GM23338 (cell line): ENCODE results near the gene SLC17A1. TPM values are rescaled to one million over a fixed set of nuclear protein-coding genes. Genes with fewer than 3 reads are reported as not detected.

Experiments used
- CREB1 ChIP-seq: fragments of 250-450 bp; sonication (Bioruptor Pico); IDR thresholded peaks from 2 replicates; pipeline ENCODE4 v1.5.0; 2020; ENCODE audit warnings: low read depth, mild to moderate bottlenecking, moderate library complexity
- CTCF ChIP-seq, 2 experiments: fragments of 200-600 bp in 1 of 2; sonication (generic) in 1 of 2; conservative IDR thresholded peaks; 2 replicates each; pipeline versions ENCODE4 v1.5.1 to v1.6.1; 2016 to 2017; ENCODE audit warnings: antibody characterized with exemption in 2 of 2, low read depth in 2 of 2, mild to moderate bottlenecking in 2 of 2, moderate library complexity in 1 of 2
- EZH2phosphoT487 ChIP-seq: fragments of 200-600 bp; sonication (generic); IDR thresholded peaks from one replicate; pipeline ENCODE4 v1.8.1; 2018; ENCODE audit warnings: antibody characterized with exemption; ENCODE audit not compliant: unreplicated experiment
- JUNB ChIP-seq: IDR thresholded peaks from one replicate; pipeline ENCODE4 v1.6.1; 2016; ENCODE audit warnings: antibody characterized with exemption; ENCODE audit not compliant: unreplicated experiment
- NANOG ChIP-seq: IDR thresholded peaks from 2 replicates; pipeline ENCODE4 v1.6.1; 2016; ENCODE audit warnings: antibody characterized with exemption, borderline replicate concordance
- POLR2AphosphoS5 ChIP-seq: IDR thresholded peaks from 2 replicates; pipeline ENCODE4 v1.6.1; 2016; ENCODE audit warnings: antibody characterized with exemption, low read depth
- ZNF331 ChIP-seq: fragments of 250-450 bp; sonication (Bioruptor Pico); IDR thresholded peaks from 2 replicates; pipeline ENCODE4 v1.5.0; 2020; ENCODE audit warnings: low read depth, mild to moderate bottlenecking, moderate library complexity
- polyA plus RNA-seq: library from polyadenylated mRNA; unstranded; fragments of >200 nt; fragmentation: Nextera tagmentation; extraction: Ambion mirVana; gene quantifications from 2 replicates; pipeline ENCODE4 v1.2.1, GENCODE V29; 2016
- total RNA-seq: library from RNA; depleted of rRNA; stranded (reverse); fragments of >200 nt; shearing (Covaris generic); gene quantifications from 2 replicates; pipeline ENCODE4 v1.2.3, GENCODE V29; 2014
- TF ChIP-seq, protein P1 (sequence below): fragments of 250-450 bp; sonication (Bioruptor Pico); IDR thresholded peaks from 2 replicates; pipeline ENCODE4 v1.5.0; 2020; ENCODE audit warnings: mild to moderate bottlenecking, moderate library complexity
- TF ChIP-seq, protein P2 (sequence below): IDR thresholded peaks from one replicate; pipeline ENCODE4 v1.6.1; 2018; ENCODE audit warnings: antibody characterized with exemption; ENCODE audit not compliant: unreplicated experiment

SLC17A1 gene
- total and polyA plus RNA-seq, 2 experiments from 2014 or later, result not detected

DNA sequence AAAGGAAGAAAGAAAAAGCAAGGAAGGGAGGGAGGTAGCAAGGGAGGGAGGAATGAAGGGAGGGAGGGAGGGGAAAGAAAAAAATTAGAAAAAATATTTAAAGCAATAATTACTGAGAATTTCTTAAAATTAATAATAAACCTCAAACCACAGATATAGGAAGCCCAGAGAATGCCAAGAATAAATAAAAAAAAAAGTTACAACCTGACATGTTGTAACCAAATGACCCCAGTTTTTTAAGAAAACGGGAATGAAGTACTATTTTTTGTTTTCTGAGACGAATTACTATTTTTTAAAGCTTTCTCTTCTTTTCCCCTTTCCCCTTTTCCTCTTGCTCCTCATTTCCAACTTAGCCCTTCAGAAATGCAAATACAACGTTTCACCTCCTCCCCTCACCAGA is 16.7 kb downstream of the SLC17A1 start (continued):
- TF ChIP-seq, protein P1, sequence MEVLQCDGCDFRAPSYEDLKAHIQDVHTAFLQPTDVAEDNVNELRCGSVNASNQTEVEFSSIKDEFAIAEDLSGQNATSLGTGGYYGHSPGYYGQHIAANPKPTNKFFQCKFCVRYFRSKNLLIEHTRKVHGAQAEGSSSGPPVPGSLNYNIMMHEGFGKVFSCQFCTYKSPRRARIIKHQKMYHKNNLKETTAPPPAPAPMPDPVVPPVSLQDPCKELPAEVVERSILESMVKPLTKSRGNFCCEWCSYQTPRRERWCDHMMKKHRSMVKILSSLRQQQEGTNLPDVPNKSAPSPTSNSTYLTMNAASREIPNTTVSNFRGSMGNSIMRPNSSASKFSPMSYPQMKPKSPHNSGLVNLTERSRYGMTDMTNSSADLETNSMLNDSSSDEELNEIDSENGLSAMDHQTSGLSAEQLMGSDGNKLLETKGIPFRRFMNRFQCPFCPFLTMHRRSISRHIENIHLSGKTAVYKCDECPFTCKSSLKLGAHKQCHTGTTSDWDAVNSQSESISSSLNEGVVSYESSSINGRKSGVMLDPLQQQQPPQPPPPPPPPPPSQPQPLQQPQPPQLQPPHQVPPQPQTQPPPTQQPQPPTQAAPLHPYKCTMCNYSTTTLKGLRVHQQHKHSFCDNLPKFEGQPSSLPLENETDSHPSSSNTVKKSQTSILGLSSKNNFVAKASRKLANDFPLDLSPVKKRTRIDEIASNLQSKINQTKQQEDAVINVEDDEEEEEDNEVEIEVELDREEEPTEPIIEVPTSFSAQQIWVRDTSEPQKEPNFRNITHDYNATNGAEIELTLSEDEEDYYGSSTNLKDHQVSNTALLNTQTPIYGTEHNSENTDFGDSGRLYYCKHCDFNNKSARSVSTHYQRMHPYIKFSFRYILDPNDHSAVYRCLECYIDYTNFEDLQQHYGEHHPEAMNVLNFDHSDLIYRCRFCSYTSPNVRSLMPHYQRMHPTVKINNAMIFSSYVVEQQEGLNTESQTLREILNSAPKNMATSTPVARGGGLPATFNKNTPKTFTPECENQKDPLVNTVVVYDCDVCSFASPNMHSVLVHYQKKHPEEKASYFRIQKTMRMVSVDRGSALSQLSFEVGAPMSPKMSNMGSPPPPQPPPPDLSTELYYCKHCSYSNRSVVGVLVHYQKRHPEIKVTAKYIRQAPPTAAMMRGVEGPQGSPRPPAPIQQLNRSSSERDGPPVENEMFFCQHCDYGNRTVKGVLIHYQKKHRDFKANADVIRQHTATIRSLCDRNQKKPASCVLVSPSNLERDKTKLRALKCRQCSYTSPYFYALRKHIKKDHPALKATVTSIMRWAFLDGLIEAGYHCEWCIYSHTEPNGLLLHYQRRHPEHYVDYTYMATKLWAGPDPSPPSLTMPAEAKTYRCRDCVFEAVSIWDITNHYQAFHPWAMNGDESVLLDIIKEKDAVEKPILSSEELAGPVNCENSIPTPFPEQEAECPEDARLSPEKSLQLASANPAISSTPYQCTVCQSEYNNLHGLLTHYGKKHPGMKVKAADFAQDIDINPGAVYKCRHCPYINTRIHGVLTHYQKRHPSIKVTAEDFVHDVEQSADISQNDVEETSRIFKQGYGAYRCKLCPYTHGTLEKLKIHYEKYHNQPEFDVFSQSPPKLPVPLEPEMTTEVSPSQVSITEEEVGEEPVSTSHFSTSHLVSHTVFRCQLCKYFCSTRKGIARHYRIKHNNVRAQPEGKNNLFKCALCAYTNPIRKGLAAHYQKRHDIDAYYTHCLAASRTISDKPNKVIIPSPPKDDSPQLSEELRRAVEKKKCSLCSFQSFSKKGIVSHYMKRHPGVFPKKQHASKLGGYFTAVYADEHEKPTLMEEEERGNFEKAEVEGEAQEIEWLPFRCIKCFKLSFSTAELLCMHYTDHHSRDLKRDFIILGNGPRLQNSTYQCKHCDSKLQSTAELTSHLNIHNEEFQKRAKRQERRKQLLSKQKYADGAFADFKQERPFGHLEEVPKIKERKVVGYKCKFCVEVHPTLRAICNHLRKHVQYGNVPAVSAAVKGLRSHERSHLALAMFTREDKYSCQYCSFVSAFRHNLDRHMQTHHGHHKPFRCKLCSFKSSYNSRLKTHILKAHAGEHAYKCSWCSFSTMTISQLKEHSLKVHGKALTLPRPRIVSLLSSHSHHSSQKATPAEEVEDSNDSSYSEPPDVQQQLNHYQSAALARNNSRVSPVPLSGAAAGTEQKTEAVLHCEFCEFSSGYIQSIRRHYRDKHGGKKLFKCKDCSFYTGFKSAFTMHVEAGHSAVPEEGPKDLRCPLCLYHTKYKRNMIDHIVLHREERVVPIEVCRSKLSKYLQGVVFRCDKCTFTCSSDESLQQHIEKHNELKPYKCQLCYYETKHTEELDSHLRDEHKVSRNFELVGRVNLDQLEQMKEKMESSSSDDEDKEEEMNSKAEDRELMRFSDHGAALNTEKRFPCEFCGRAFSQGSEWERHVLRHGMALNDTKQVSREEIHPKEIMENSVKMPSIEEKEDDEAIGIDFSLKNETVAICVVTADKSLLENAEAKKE (CRISPR knock-in tag), result no peak
- TF ChIP-seq, protein P2, sequence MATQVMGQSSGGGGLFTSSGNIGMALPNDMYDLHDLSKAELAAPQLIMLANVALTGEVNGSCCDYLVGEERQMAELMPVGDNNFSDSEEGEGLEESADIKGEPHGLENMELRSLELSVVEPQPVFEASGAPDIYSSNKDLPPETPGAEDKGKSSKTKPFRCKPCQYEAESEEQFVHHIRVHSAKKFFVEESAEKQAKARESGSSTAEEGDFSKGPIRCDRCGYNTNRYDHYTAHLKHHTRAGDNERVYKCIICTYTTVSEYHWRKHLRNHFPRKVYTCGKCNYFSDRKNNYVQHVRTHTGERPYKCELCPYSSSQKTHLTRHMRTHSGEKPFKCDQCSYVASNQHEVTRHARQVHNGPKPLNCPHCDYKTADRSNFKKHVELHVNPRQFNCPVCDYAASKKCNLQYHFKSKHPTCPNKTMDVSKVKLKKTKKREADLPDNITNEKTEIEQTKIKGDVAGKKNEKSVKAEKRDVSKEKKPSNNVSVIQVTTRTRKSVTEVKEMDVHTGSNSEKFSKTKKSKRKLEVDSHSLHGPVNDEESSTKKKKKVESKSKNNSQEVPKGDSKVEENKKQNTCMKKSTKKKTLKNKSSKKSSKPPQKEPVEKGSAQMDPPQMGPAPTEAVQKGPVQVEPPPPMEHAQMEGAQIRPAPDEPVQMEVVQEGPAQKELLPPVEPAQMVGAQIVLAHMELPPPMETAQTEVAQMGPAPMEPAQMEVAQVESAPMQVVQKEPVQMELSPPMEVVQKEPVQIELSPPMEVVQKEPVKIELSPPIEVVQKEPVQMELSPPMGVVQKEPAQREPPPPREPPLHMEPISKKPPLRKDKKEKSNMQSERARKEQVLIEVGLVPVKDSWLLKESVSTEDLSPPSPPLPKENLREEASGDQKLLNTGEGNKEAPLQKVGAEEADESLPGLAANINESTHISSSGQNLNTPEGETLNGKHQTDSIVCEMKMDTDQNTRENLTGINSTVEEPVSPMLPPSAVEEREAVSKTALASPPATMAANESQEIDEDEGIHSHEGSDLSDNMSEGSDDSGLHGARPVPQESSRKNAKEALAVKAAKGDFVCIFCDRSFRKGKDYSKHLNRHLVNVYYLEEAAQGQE, result no peak
- TF ChIP-seq CREB1 (CRISPR knock-in tag) (no peak), JUNB (no peak), CTCF (conservative IDR thresholded peaks at IDR 0.05; ENCODE audit: low read depth in 2 of 2) (no peak), ZNF331 (CRISPR knock-in tag) (no peak), POLR2AphosphoS5 (no peak), EZH2phosphoT487 (no peak), NANOG (no peak)
